ENCODE results near the gene ALDH18A1. TPM values are rescaled to one million over a fixed set of nuclear protein-coding genes. Genes with fewer than 3 reads are reported as not detected.

Gene ALDH18A1
- total and polyA plus RNA-seq, 2 donors (not counting 1 experiment from before 2014, with no cell fraction given), result 12.4 to 27.6 TPM

- no peak for TF ChIP-seq EZH2 (IDR thresholded peaks at IDR 0.05; ENCODE audit: borderline replicate concordance, insufficient read depth, low read depth, low read length, poor library complexity, severe bottlenecking)
- TF ChIP-seq CTCF (IDR thresholded peaks at IDR 0.05), result no peak
- ChIA-PET POLR2A (no interaction called here), CTCF (no interaction called here)
- DNase-seq (no peak), ATAC-seq (ENCODE audit: low read depth) (no peak)
- H3K9me3 Mint-ChIP-seq (ENCODE audit: insufficient read depth), result no peaks in the 10 kb centered on the region
- H3K27ac Mint-ChIP-seq, result no peak overlapping the region
- no peak overlapping the region for H3K27ac ChIP-seq (ENCODE audit: low read length in 2 of 2)
- H3K4me1 ChIP-seq (ENCODE audit: control insufficient read depth in 2 of 2, insufficient read depth in 2 of 2, low read length in 2 of 2), result peaks cover 8 to 11% of the 10 kb centered on the region in 2 donors
- intact Hi-C loops (cut with micrococcal nuclease), result no loop called here
- H4K20me1 ChIP-seq (ENCODE audit: control insufficient read depth, insufficient read depth, low read length, poor library complexity, severe bottlenecking), result no peaks in the 10 kb centered on the region
- H3K36me3 ChIP-seq (replicated peaks in 1 of 2; ENCODE audit: control extremely low read depth in 1 of 2, control insufficient read depth in 1 of 2, extremely low read depth in 1 of 2, insufficient read depth in 2 of 2, low read length in 1 of 2), result no peaks in the 10 kb centered on the region
- no peak overlapping the region for H3K9ac ChIP-seq (ENCODE audit: low read length)
- H3K4me3 ChIP-seq (ENCODE audit: control extremely low read depth in 1 of 5, extremely low read depth in 1 of 5, insufficient read depth in 1 of 5, low read depth in 2 of 5, low read length in 4 of 5), result no peak overlapping the region
- H3K4me1 Mint-ChIP-seq, result peaks cover 16% of the 10 kb centered on the region
- H2AFZ ChIP-seq (ENCODE audit: insufficient read depth, low read depth, low read length, poor library complexity, severe bottlenecking), result no peak overlapping the region
- no peak overlapping the region for H3K4me2 ChIP-seq (replicated peaks; ENCODE audit: low read depth, low read length, poor library complexity, severe bottlenecking)
- no peaks in the 10 kb centered on the region for H3K9me3 ChIP-seq (ENCODE audit: control extremely low read depth in 1 of 3, control insufficient read depth in 2 of 3, insufficient read depth in 1 of 3, low read length in 2 of 3)
- peaks cover 25% of the 10 kb centered on the region for H3K27me3 Mint-ChIP-seq
- peak overlapping the region; percentile 76 for H3K4me3 Mint-ChIP-seq
- WGBS (ENCODE audit: insufficient coverage), result 79% methylated on average over 4 of the region's 4 CpGs
- H3K79me2 ChIP-seq (ENCODE audit: control insufficient read depth, insufficient read depth, low read length), result no peaks in the 10 kb centered on the region
- peaks cover 0 to 13% (median 0%) of the 10 kb centered on the region in 4 experiments for H3K27me3 ChIP-seq (replicated peaks in 1 of 4; ENCODE audit: control extremely low read depth in 1 of 4, control insufficient read depth in 3 of 4, insufficient read depth in 4 of 4, low read length in 3 of 4)
Observed at GRCh38 chr10:95559471-95559870, 97.0 kb downstream of the ALDH18A1 start.

GRCh38 chr10:95558593-95559320 lies 97.8 kb downstream of the ALDH18A1 start:
- DNase-seq, result no peak
- H3K27ac ChIP-seq (ENCODE audit: low read length in 2 of 2), result no peak overlapping the region
- no peak overlapping the region for H3K9ac ChIP-seq (ENCODE audit: low read length)
- H3K9me3 ChIP-seq (ENCODE audit: control extremely low read depth in 1 of 3, control insufficient read depth in 2 of 3, insufficient read depth in 1 of 3, low read length in 2 of 3), result no peaks in the 10 kb centered on the region
- CTCF ChIA-PET, result interaction anchor here (1.0 to 1.2 kb wide), 2 partner anchors 129 to 284 kb away, joined by 3 read pairs; no protein-coding TSS in a partner anchor
- H3K36me3 ChIP-seq (replicated peaks in 1 of 2; ENCODE audit: control extremely low read depth in 1 of 2, control insufficient read depth in 1 of 2, extremely low read depth in 1 of 2, insufficient read depth in 2 of 2, low read length in 1 of 2), result no peaks in the 10 kb centered on the region
- WGBS (ENCODE audit: insufficient coverage), result no CpG with 5 or more reads among the region's 1 CpG
- H3K79me2 ChIP-seq (ENCODE audit: control insufficient read depth, insufficient read depth, low read length), result no peaks in the 10 kb centered on the region
- peak overlapping the region; percentile 76 for H3K4me3 Mint-ChIP-seq
- intact Hi-C loops (cut with micrococcal nuclease), result no loop called here
- peaks cover 0 to 13% (median 0%) of the 10 kb centered on the region in 4 experiments for H3K27me3 ChIP-seq (replicated peaks in 1 of 4; ENCODE audit: control extremely low read depth in 1 of 4, control insufficient read depth in 3 of 4, insufficient read depth in 4 of 4, low read length in 3 of 4)
- no peak overlapping the region for H3K4me2 ChIP-seq (replicated peaks; ENCODE audit: low read depth, low read length, poor library complexity, severe bottlenecking)
- H3K9me3 Mint-ChIP-seq (ENCODE audit: insufficient read depth), result no peaks in the 10 kb centered on the region
- no peaks in the 10 kb centered on the region for H4K20me1 ChIP-seq (ENCODE audit: control insufficient read depth, insufficient read depth, low read length, poor library complexity, severe bottlenecking)
- H3K4me1 ChIP-seq (ENCODE audit: control insufficient read depth in 2 of 2, insufficient read depth in 2 of 2, low read length in 2 of 2), result peaks cover 8 to 11% of the 10 kb centered on the region in 2 donors
- peaks cover 25% of the 10 kb centered on the region for H3K27me3 Mint-ChIP-seq
- H2AFZ ChIP-seq (ENCODE audit: insufficient read depth, low read depth, low read length, poor library complexity, severe bottlenecking), result no peak overlapping the region
- H3K4me1 Mint-ChIP-seq, result peaks cover 16% of the 10 kb centered on the region
- H3K4me3 ChIP-seq (ENCODE audit: control extremely low read depth in 1 of 5, extremely low read depth in 1 of 5, insufficient read depth in 1 of 5, low read depth in 2 of 5, low read length in 4 of 5), result no peak overlapping the region
- POLR2A ChIA-PET, result no interaction called here
- no peak for ATAC-seq (ENCODE audit: low read depth)
- no peak for TF ChIP-seq CTCF (IDR thresholded peaks at IDR 0.05)
- no peak for TF ChIP-seq EZH2 (IDR thresholded peaks at IDR 0.05; ENCODE audit: borderline replicate concordance, insufficient read depth, low read depth, low read length, poor library complexity, severe bottlenecking)
- no peak overlapping the region for H3K27ac Mint-ChIP-seq

All from B cell (primary cell).